Muscle of leg (tissue), 11 donors: ENCODE data around the gene DENND4A. TPM values are rescaled to one million over a fixed set of nuclear protein-coding genes. Genes with fewer than 3 reads are reported as not detected.
A peak's percentile ranks its signal among the peaks of the same experiment; 100 is the strongest.

Experiments used
- DNase-seq: peaks from one replicate; pipeline ENCODE4 v3.0.0; 2013
- H3K27ac ChIP-seq: one replicate; pipeline ENCODE4 v1.5.1; 2013; ENCODE audit warnings: mild to moderate bottlenecking, low read length, control low read depth
- H3K27me3 ChIP-seq: one replicate; pipeline ENCODE4 v1.6.1; 2013; ENCODE audit warnings: low read length; ENCODE audit not compliant: control insufficient read depth, insufficient read depth
- H3K36me3 ChIP-seq: one replicate; pipeline ENCODE4 v1.6.1; 2013; ENCODE audit warnings: low read length; ENCODE audit not compliant: control insufficient read depth, insufficient read depth
- H3K4me1 ChIP-seq: one replicate; pipeline ENCODE4 v1.6.1; 2013; ENCODE audit warnings: low read length; ENCODE audit not compliant: control insufficient read depth, insufficient read depth
- H3K4me3 ChIP-seq: one replicate; pipeline ENCODE4 v1.5.1; 2013; ENCODE audit warnings: low read length, control low read depth
- H3K9me3 ChIP-seq: replicated peaks from 2 replicates; pipeline ENCODE4 v1.6.1; 2013; ENCODE audit warnings: low read depth, low read length; ENCODE audit not compliant: control insufficient read depth
- WGBS: methylation state at CpG from one replicate; pipeline ENCODE4 v1.1.5; 2013; ENCODE audit warnings: missing lambda C conversion rate; ENCODE audit not compliant: insufficient coverage; 5-methylcytosine and 5-hydroxymethylcytosine counted together
- polyA plus RNA-seq, 8 donors: library from polyadenylated mRNA; unstranded; fragments of 120-200 nt; gene quantifications; one replicate each; pipeline versions ENCODE4 v1.2.1 to v1.2.3, GENCODE V29; 2013; ENCODE audit warnings: inconsistent platforms in 1 of 8, low replicate concordance in 1 of 8; ENCODE audit not compliant: insufficient read length in 8 of 8, insufficient read depth in 1 of 8
- total RNA-seq: library from RNA; stranded (reverse); fragments of 120-200 nt; gene quantifications from one replicate; pipeline ENCODE4 v1.2.4, GENCODE V29; 2013

DENND4A gene
- total and polyA plus RNA-seq, 9 donors: 8.6 to 19.5 (median 11.5) TPM

DNA sequence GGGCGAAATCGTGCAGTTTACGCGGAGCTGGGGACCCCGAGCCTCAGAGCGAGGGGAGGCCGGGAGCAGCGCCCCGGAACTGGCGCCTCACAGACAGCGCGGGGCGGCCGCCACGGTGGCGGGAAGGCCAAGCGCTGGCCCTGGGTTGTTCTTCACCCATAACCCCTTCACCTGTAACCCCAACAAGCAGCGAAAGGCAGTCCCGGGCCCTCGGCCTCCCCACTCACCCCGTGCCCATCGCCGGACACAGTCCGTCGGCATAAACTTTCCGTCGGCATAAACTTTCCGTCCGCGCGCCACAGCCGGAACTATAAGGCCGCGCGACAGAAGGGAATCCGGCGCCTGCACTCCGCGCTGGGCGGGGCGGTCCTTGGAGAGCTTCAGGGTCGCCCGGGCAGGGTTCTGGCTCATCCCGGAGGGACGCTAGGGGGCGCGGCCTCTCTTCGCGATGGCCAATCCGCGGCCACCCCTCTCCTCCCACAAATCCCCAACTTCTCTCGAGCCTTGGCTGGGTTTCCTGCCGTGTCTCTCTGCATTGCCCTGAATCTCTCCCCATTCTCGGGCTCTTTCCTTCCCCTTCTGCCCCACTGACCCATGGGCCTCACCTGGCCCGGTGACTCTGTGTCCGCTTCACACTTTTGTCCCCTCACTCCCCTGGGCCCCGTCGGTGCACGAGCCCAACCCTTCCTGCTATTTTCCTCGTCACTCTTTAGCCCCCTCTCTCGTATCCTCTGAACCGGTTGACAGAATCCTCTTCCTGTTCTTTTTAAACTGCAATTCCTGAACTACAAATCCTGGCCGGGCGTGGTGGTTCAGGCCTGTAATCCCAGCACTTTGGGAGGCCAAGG is 181.0 kb downstream of the DENND4A start, which contains the start of gene INTS14:
TSS of gene INTS14 (minus strand) at position 261 of the 848 bp plus-strand sequence. CDS start 3,751 bp downstream, outside the sequence.
- peak within 1 kb of the TSS; percentile 97 for H3K4me3 ChIP-seq
- H3K36me3 ChIP-seq: peaks cover 3% of the 10 kb centered on the region
- WGBS: 0% methylated on average over 64 of the region's 64 CpGs
- H3K27me3 ChIP-seq: no peaks in the 10 kb centered on the region
- peaks cover 18% of the 10 kb centered on the region for H3K4me1 ChIP-seq
- peak within 1 kb of the TSS; percentile 96 for H3K27ac ChIP-seq
- peak; percentile 98 for DNase-seq
- no peaks in the 10 kb centered on the region for H3K9me3 ChIP-seq

Other genes starting within 250 kb of the DENND4A start
- 18.0 TPM for gene INTS14, start 181.2 kb downstream of the DENND4A start, total RNA-seq
- gene INTS14, start 181.2 kb downstream of the DENND4A start, polyA plus RNA-seq: 10 to 100 TPM; 20.3 to 26.8 (median 23.3) TPM
- gene SLC24A1, start 170.4 kb downstream of the DENND4A start, total RNA-seq: 5.5 TPM
- 10 to 100 TPM in 1 of 8 donors, 1 to 10 TPM in 7; 6.0 to 13.5 (median 7.8) TPM for gene SLC24A1, start 170.4 kb downstream of the DENND4A start, polyA plus RNA-seq
- gene RAB11A, start 77.2 kb upstream of the DENND4A start, total RNA-seq: 142 TPM
- gene RAB11A, start 77.2 kb upstream of the DENND4A start, polyA plus RNA-seq: 100 to 1,000 TPM; 129 to 159 (median 143) TPM